ENCODE measurements around the gene VENTX.

DNA sequence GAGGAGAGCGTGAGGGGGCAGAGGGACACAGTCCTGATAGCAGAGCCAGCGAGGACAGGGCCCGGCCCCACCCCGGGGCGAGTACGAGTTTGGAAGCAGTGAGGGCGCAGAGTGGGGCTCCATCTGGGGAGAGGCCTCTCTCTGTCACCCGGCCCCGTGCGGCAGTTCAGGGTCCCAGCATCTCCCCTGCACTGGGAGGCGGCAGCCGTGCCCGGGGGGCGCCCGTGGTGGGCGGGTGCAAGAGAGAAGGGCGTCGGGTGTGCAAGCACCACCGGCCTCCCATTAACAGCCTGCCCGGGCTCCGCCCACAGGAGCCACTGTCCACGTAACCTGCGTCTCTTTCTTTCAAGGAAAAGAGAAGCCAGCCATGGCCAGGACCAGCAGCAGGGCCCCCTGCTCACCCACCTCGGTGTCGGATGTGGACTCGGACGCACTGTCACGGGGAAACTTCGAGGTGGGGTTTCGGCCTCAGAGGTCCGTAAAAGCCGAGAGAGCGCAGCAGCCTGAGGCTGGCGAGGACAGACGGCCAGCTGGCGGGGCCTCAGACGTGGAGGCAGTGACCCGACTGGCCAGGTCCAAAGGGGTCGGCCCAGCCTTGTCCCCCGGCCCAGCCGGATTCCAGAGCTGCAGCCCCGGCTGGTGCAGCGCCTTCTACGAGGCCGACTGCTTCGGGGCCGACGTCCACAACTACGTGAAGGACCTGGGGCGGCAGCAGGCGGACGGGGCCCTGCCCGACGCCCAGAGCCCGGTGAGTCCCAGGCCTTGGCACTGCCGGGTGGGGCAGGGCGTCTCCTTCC lies 36.3 kb upstream of the VENTX start:
- TF ChIP-seq, protein P1, sequence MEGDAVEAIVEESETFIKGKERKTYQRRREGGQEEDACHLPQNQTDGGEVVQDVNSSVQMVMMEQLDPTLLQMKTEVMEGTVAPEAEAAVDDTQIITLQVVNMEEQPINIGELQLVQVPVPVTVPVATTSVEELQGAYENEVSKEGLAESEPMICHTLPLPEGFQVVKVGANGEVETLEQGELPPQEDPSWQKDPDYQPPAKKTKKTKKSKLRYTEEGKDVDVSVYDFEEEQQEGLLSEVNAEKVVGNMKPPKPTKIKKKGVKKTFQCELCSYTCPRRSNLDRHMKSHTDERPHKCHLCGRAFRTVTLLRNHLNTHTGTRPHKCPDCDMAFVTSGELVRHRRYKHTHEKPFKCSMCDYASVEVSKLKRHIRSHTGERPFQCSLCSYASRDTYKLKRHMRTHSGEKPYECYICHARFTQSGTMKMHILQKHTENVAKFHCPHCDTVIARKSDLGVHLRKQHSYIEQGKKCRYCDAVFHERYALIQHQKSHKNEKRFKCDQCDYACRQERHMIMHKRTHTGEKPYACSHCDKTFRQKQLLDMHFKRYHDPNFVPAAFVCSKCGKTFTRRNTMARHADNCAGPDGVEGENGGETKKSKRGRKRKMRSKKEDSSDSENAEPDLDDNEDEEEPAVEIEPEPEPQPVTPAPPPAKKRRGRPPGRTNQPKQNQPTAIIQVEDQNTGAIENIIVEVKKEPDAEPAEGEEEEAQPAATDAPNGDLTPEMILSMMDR (IDR thresholded peaks at IDR 0.05 in 2 of 3, conservative IDR thresholded peaks at IDR 0.05 in 1 of 3; ENCODE audit: control insufficient read depth in 2 of 3, extremely low read depth in 1 of 3, insufficient read depth in 1 of 3, low read depth in 3 of 3, low read length in 3 of 3) = no peak
- TF ChIP-seq SMC3 (IDR thresholded peaks at IDR 0.05; ENCODE audit: borderline replicate concordance, low read length) (no peak), MXI1 (IDR thresholded peaks at IDR 0.05; ENCODE audit: low read depth, low read length) (no peak), CBFB (IDR thresholded peaks at IDR 0.05; ENCODE audit: low read depth) (no peak), CHD4 (IDR thresholded peaks at IDR 0.05) (no peak), MYC (IDR thresholded peaks at IDR 0.05; ENCODE audit: insufficient read depth, insufficient read length, insufficient replicate concordance, low read length, severe bottlenecking) (no peak)
- TF ChIP-seq, protein P2, sequence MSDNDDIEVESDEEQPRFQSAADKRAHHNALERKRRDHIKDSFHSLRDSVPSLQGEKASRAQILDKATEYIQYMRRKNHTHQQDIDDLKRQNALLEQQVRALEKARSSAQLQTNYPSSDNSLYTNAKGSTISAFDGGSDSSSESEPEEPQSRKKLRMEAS (IDR thresholded peaks at IDR 0.05; ENCODE audit: low read depth, low read length) = no peak
